ENCODE data around the gene CD19. TPM values are rescaled to one million over a fixed set of nuclear protein-coding genes. Genes with fewer than 3 reads are reported as not detected.

Gene CD19
- total and polyA plus RNA-seq, 9 donors: 0.40 to 2.5 (median 1.1) TPM; not detected in 1

- H3K4me1 ChIP-seq (ENCODE audit: insufficient read depth): no peaks in the 10 kb centered on the region
- intact Hi-C loops (cut with DNase I): no loop called here
- no peaks in the 10 kb centered on the region for H3K36me3 ChIP-seq
- H3K27me3 ChIP-seq: no peaks in the 10 kb centered on the region
- no peak overlapping the region for H3K4me3 ChIP-seq
- WGBS, 3 donors: 61 to 69% (median 65%) methylated on average over 24 of the region's 24 CpGs
- TF ChIP-seq, protein P1, sequence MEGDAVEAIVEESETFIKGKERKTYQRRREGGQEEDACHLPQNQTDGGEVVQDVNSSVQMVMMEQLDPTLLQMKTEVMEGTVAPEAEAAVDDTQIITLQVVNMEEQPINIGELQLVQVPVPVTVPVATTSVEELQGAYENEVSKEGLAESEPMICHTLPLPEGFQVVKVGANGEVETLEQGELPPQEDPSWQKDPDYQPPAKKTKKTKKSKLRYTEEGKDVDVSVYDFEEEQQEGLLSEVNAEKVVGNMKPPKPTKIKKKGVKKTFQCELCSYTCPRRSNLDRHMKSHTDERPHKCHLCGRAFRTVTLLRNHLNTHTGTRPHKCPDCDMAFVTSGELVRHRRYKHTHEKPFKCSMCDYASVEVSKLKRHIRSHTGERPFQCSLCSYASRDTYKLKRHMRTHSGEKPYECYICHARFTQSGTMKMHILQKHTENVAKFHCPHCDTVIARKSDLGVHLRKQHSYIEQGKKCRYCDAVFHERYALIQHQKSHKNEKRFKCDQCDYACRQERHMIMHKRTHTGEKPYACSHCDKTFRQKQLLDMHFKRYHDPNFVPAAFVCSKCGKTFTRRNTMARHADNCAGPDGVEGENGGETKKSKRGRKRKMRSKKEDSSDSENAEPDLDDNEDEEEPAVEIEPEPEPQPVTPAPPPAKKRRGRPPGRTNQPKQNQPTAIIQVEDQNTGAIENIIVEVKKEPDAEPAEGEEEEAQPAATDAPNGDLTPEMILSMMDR (IDR thresholded peaks at IDR 0.05): no peak
- TF ChIP-seq EP300 (IDR thresholded peaks at IDR 0.05) (no peak), POLR2A (IDR thresholded peaks at IDR 0.05) (no peak)
- H3K9me3 ChIP-seq: no peaks in the 10 kb centered on the region
- no peak overlapping the region for H3K27ac ChIP-seq
- DNase-seq: no peak
Measured at GRCh38 chr16:28905800-28906372, 25.9 kb upstream of the CD19 start.

GRCh38 chr16:28910086-28911031 is 21.4 kb upstream of the CD19 start:
- Histone ChIP-seq H3K9me3 (no peaks in the 10 kb centered on the region), H3K36me3 (no peaks in the 10 kb centered on the region), H3K27me3 (no peaks in the 10 kb centered on the region), H3K27ac (no peak overlapping the region), H3K4me3 (no peak overlapping the region), H3K4me1 (ENCODE audit: insufficient read depth) (no peaks in the 10 kb centered on the region)
- WGBS, 3 donors: 84 to 89% (median 88%) methylated on average over 18 to 19 of the region's 19 CpGs
- TF ChIP-seq EP300 (IDR thresholded peaks at IDR 0.05) (no peak), POLR2A (IDR thresholded peaks at IDR 0.05) (no peak)
- TF ChIP-seq, protein P1 (IDR thresholded peaks at IDR 0.05): no peak
- intact Hi-C loops (cut with DNase I): no loop called here
- no peak for DNase-seq

DNA sequence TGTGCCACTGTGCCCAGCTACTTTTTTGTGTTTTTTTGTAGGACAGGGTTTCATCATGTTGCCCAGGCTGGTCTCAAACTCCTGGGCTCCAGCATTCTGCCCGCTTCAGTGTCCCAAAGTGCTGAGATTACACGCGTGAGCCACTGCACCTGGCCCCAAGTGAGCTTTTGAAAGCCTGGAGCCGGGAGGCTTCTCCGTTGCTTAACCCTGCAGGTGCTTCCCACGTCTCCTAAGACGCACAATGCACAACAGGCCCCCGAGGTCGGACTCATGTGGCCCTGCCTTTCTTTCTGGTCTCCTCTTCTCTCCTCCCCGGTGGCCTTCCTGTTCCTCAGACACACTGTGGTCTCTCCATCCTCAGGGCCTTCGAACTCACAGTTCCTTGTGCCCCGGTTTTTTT is 19.2 kb upstream of the CD19 start:
- WGBS, 3 donors: 82 to 92% (median 91%) methylated on average over 12 of the region's 12 CpGs
- H3K36me3 ChIP-seq: no peaks in the 10 kb centered on the region
- TF ChIP-seq POLR2A (IDR thresholded peaks at IDR 0.05): no peak
- TF ChIP-seq, protein P1 (IDR thresholded peaks at IDR 0.05): no peak
- no peak for TF ChIP-seq EP300 (IDR thresholded peaks at IDR 0.05)

DNA sequence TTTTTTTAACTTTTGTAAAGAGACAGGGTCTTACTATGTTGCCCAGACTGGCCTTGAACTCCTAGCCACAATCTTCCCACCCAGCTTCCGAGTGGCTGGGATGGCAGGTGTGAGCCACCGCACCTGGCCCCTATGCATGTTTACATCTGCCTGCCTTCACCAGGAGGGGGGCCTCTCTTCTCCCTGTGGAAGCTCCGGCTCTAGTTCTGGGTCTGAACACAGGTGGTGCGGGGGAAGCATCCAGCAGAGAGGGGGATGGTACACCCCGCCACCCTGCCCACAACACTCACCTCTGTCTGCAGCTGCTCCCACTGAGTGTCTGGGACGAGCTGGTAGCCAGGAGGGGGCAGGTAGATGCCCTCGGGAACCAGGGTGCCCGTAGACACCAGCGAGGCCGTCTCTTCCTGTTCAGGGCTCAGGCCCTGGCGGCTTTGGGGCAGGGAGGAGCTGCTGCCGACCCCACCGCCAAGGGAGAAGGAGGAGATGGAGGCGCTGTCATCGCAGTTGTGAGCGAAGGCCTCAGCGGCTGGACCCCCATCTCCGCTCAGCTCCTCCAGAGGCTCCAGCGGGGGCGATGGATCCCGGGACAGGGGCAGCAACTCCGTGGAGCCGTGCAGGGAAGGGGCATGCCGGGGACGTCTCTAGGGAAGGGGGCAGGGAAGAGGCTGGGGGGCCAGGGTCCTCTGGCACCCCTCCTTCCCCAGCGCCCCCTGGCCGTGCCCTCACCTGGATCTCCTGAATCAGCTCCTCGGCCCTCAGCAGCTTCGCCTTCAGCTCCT is 17.6 kb upstream of the CD19 start:
- Histone ChIP-seq H3K27ac (no peak overlapping the region), H3K27me3 (no peaks in the 10 kb centered on the region), H3K4me3 (no peak overlapping the region), H3K4me1 (ENCODE audit: insufficient read depth) (no peaks in the 10 kb centered on the region), H3K36me3 (no peaks in the 10 kb centered on the region), H3K9me3 (no peaks in the 10 kb centered on the region)
- no peak for DNase-seq
- TF ChIP-seq POLR2A (IDR thresholded peaks at IDR 0.05) (no peak), EP300 (IDR thresholded peaks at IDR 0.05) (no peak)
- TF ChIP-seq, protein P1 (IDR thresholded peaks at IDR 0.05): no peak
- 84 to 88% (median 85%) methylated on average over 27 to 29 of the region's 29 CpGs for WGBS, 3 donors
- intact Hi-C loops (cut with DNase I): loop anchor here in 1 of 4 donors (2.0 kb wide), 1 partner anchor 17 kb away; the partner anchor contains the start of gene CD19

More for the DNA sequence above, 19.2 kb upstream of the CD19 start:
- intact Hi-C loops (cut with DNase I): no loop called here
- Histone ChIP-seq H3K9me3 (no peaks in the 10 kb centered on the region), H3K4me3 (no peak overlapping the region), H3K4me1 (ENCODE audit: insufficient read depth) (no peaks in the 10 kb centered on the region), H3K27ac (no peak overlapping the region), H3K27me3 (no peaks in the 10 kb centered on the region)
- DNase-seq: no peak
